ENCODE data around the gene FCHSD2.

DNA sequence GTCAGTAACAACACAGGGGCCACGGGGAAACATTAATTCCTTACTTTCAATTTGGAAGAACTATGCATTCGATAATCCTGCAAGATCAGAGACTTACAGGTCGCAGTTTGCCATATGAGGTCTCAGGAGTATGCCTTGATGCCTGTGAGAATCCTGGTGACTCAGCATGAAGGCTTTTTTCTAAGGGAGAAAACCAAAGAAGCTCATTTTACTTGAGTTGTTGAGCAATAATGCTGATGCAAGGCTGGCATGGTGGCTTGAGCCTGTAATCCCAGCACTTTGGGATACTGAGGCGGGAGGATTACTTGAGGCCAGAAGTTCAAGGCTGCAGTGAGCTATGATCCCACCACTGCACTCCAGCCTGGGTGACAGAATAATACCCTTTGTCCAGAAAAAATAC lies 301.3 kb downstream of the FCHSD2 start:
- TF ChIP-seq RBAK (CRISPR knock-in tag; IDR thresholded peaks at IDR 0.05) = no peak
- TF ChIP-seq, protein P1, sequence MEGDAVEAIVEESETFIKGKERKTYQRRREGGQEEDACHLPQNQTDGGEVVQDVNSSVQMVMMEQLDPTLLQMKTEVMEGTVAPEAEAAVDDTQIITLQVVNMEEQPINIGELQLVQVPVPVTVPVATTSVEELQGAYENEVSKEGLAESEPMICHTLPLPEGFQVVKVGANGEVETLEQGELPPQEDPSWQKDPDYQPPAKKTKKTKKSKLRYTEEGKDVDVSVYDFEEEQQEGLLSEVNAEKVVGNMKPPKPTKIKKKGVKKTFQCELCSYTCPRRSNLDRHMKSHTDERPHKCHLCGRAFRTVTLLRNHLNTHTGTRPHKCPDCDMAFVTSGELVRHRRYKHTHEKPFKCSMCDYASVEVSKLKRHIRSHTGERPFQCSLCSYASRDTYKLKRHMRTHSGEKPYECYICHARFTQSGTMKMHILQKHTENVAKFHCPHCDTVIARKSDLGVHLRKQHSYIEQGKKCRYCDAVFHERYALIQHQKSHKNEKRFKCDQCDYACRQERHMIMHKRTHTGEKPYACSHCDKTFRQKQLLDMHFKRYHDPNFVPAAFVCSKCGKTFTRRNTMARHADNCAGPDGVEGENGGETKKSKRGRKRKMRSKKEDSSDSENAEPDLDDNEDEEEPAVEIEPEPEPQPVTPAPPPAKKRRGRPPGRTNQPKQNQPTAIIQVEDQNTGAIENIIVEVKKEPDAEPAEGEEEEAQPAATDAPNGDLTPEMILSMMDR (CRISPR knock-in tag; IDR thresholded peaks at IDR 0.05) = no peak
- TF ChIP-seq ZNF629 (CRISPR knock-in tag; conservative IDR thresholded peaks at IDR 0.05) = no peak
- TF ChIP-seq ZNF660 (CRISPR knock-in tag; IDR thresholded peaks at IDR 0.05; ENCODE audit: borderline replicate concordance, low read depth) = no peak
- TF ChIP-seq, protein P2, sequence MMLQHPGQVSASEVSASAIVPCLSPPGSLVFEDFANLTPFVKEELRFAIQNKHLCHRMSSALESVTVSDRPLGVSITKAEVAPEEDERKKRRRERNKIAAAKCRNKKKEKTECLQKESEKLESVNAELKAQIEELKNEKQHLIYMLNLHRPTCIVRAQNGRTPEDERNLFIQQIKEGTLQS (CRISPR knock-in tag; IDR thresholded peaks at IDR 0.05) = no peak
